DMS79 treated with DMSO at 0.1 percent for 48 hours (cell line): Measurements from ENCODE around the gene GOLGA6L4.
"Not testable (repeated sequence)": the region's sequence is repeated elsewhere in the genome, so short reads cannot be mapped to it uniquely, and the experiment has no call there.

ENCODE experiments used
- DNase-seq: peaks from one replicate; lab custom pipeline; 2025; lab: John Stamatoyannopoulos, UW

Gene GOLGA6L4

GRCh38 chr15:84235573-84235972 lies at the start of gene GOLGA6L4:
TSS of gene GOLGA6L4 (plus strand) at chr15:84235773. CDS start at chr15:84235835, 62 bp downstream.
- DNase-seq: not testable (repeated sequence)

GRCh38 chr15:84192982-84193381 lies 42.6 kb upstream of the GOLGA6L4 start:
- not testable (repeated sequence) for DNase-seq

DNA sequence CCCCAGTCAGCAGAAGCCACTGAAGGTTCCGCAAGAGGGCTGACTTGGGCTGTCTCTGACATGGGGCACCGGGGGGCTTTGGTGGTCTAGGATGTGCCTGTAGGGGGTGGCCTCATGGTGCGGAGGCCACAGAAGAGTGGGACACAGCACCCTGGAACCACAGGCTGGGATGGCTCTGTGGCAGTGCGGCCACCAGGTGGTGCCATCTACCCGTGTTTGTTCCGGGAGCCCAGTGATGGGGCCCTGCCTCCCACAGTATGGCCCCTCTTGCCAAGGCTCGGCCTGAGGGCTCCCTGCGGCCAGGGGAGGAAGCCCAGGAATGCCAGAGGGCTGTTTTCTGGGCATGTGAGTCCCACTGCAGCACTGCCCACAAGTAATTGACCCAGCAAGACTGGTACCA lies 40.0 kb upstream of the GOLGA6L4 start:
- not testable (repeated sequence) for DNase-seq

DNA sequence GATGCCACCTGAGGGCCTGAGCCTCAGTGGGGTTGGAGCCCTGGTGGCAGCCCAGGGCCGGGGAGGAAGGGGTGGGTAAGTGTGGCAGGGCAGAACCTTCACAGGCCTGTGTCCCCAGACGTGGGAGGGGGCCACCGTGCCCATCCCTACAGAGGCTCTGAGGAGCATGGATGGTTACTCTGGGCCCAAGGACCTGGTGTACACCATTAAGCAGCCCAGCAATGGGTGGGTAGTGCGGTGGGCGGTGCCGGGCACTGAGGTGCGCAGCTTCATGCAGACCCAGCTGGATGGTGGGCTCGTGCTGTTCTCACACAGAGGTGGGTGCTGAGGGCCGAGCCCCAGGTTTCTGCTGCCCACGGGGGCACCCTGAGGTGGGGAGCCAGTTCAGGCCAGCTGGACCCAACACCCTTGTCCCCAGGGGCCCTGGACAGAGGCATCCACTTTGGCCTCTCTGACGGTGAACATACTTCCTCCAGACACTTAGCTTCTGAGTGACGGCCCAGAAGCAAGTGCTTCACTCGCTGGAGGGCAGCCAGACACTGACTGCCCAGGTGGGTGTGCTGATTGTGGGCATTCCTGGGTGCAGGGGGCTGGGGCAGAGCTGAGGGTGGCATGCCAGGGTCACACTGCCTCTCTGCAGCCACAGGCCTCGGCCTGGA lies 38.9 kb upstream of the GOLGA6L4 start:
- DNase-seq: not testable (repeated sequence)

DNA sequence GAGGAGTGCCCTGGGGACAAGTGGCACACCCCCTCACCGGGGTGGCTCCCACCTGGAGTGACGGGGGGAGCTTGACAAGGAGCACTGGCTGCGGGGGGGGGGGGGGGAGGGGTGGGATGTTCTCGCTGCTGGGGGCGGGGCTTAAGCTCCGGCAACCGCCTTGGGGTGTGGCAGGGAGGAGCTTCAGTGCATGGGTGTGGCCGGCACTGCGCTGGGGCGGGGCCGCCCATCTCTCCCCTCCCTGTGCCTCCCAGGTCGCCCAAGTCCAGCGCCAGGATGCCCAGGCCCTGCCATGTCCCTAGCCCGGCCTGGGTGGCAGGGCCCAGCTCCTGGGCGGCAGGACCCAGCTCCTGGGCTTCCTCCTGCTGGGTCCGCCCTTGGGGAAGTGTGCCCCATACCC lies 35.7 kb upstream of the GOLGA6L4 start:
- not testable (repeated sequence) for DNase-seq

- DNase-seq: not testable (repeated sequence)
Measured at GRCh38 chr15:84246441-84246840, 10.9 kb downstream of the GOLGA6L4 start.
